Endothelial cell of umbilical vein (primary cell): ENCODE results near the gene UNC13D.
"Not testable (repeated sequence)": the region's sequence is repeated elsewhere in the genome, so short reads cannot be mapped to it uniquely, and the experiment has no call there.

Experiments used
- CTCF ChIP-seq, 2 donors: IDR thresholded peaks; 1 replicate in 1 of 2; 2 replicates in 1 of 2; pipeline ENCODE4 v1.5.1; 2011; ENCODE audit warnings: low read length in 2 of 2, mild to moderate bottlenecking in 2 of 2, moderate library complexity in 2 of 2, control low read depth in 1 of 2, inconsistent platforms in 1 of 2, low read depth in 1 of 2; ENCODE audit not compliant: insufficient read depth in 1 of 2; ENCODE audit errors: extremely low read depth in 1 of 2
- JUN ChIP-seq: IDR thresholded peaks from 2 replicates; pipeline ENCODE4 v1.6.1; 2011; ENCODE audit warnings: borderline replicate concordance, low read depth; ENCODE audit not compliant: insufficient read length, insufficient read depth

GRCh38 chr17:75865404-75866188 lies 21.4 kb upstream of the UNC13D start:
- TF ChIP-seq JUN; CTCF (IDR thresholded peaks at IDR 0.05; ENCODE audit: extremely low read depth in 1 of 2, insufficient read depth in 1 of 2, low read depth in 1 of 2, low read length in 2 of 2): not testable (repeated sequence)
